ENCODE results near the gene SMIM35. TPM values are rescaled to one million over a fixed set of nuclear protein-coding genes. Genes with fewer than 3 reads are reported as not detected.

SMIM35 gene
- total RNA-seq, 1 experiment from 2014 or later: not detected

GRCh38 chr11:118078911-118079411 is 7.8 kb downstream of the SMIM35 start:
- no peak overlapping the region for H3K9ac ChIP-seq (ENCODE audit: extremely low read depth, insufficient read length, low read length)
- no peak overlapping the region for H2BK15ac ChIP-seq (ENCODE audit: low read depth, low read length)
- H2BK20ac ChIP-seq (ENCODE audit: low read depth, low read length, poor library complexity, severe bottlenecking): no peak overlapping the region
- no peak for DNase-seq
- TF ChIP-seq CTCF (conservative IDR thresholded peaks at IDR 0.05): no peak
- H4K5ac ChIP-seq (ENCODE audit: insufficient read length, low read depth, low read length): no peak overlapping the region
- no peaks in the 10 kb centered on the region; the same call in 1 of the 2 replicates for H3K4me1 ChIP-seq (ENCODE audit: insufficient read depth, low read length)
- H3K23me2 ChIP-seq (ENCODE audit: insufficient read length, low read depth, low read length, poor library complexity, severe bottlenecking): no peaks in the 10 kb centered on the region
- no peak overlapping the region for H3K18ac ChIP-seq (ENCODE audit: insufficient read length, low read depth, low read length)
- no peak overlapping the region for H3K4me2 ChIP-seq (ENCODE audit: insufficient read depth, insufficient read length, low read length)
- H3K9me3 ChIP-seq (ENCODE audit: control insufficient read depth, low read depth, low read length): no peaks in the 10 kb centered on the region
- no peak overlapping the region for H4K8ac ChIP-seq (replicated peaks; ENCODE audit: insufficient read length, low read depth, low read length)
- H2BK120ac ChIP-seq (ENCODE audit: low read depth, low read length, poor library complexity, severe bottlenecking): no peak overlapping the region
- no peak overlapping the region; the same call in 1 of the 2 replicates for H3K14ac ChIP-seq (ENCODE audit: insufficient read depth, low read length)
- no peak overlapping the region for H3K4ac ChIP-seq (ENCODE audit: low read depth, low read length)
- no CpG with 5 or more reads among the region's 5 CpGs for WGBS (ENCODE audit: extremely low coverage, insufficient read length, low lambda C conversion rate)
- H3K27ac ChIP-seq (ENCODE audit: insufficient read length, low read depth, low read length): no peak overlapping the region
- peaks cover 13% of the 10 kb centered on the region for H3K27me3 Mint-ChIP-seq (ENCODE audit: low read depth)
- H3K4me3 Mint-ChIP-seq: no peak overlapping the region
- H3K56ac ChIP-seq (ENCODE audit: insufficient read length, low read depth, low read length): no peak overlapping the region
- no peaks in the 10 kb centered on the region for H3K36me3 Mint-ChIP-seq (ENCODE audit: insufficient read depth in 1 of 3, low read depth in 3 of 3)
- H3K27ac Mint-ChIP-seq: peak overlapping the region in 1 of 3 experiments; percentile 89; a peak in 1 of 7 replicates
- no peak overlapping the region for H2AFZ ChIP-seq (ENCODE audit: low read length)
- H3T11ph ChIP-seq (ENCODE audit: low read length): no peak overlapping the region
- no peak overlapping the region for H2BK12ac ChIP-seq (ENCODE audit: insufficient read length, low read depth, low read length)
- H2AK5ac ChIP-seq (ENCODE audit: insufficient read length, low read length): no peak overlapping the region
- no peak overlapping the region for H3K23ac ChIP-seq (ENCODE audit: insufficient read length, low read depth, low read length)
- H3K9me3 Mint-ChIP-seq: peaks cover 0 to 3% of the 10 kb centered on the region in 2 experiments; a peak in 1 of 5 replicates
- H3K79me1 ChIP-seq (ENCODE audit: insufficient read depth, low read depth, low read length, poor library complexity, severe bottlenecking): no peaks in the 10 kb centered on the region
- peaks cover 16 to 32% of the 10 kb centered on the region in 2 experiments for H3K4me1 Mint-ChIP-seq
- H2BK5ac ChIP-seq (ENCODE audit: insufficient read length, low read length): no peak overlapping the region
- no peaks in the 10 kb centered on the region for H4K20me1 ChIP-seq (ENCODE audit: control insufficient read depth, insufficient read depth, insufficient read length)
- H3K79me2 ChIP-seq (ENCODE audit: insufficient read depth, low read length): no peaks in the 10 kb centered on the region
- H4K91ac ChIP-seq (ENCODE audit: insufficient read length, low read depth, low read length): no peak overlapping the region
- no peaks in the 10 kb centered on the region for H3K27me3 ChIP-seq (ENCODE audit: insufficient read depth, low read length)

All from H9 (cell line).